Thoracic aorta (tissue), 2 donors: ENCODE data around the gene SCCPDH. TPM values are rescaled to one million over a fixed set of nuclear protein-coding genes. Genes with fewer than 3 reads are reported as not detected.
"Not testable (repeated sequence)": the region's sequence is repeated elsewhere in the genome, so short reads cannot be mapped to it uniquely, and the experiment has no call there.

ENCODE experiments used
- ATAC-seq: fragments of 150-250 bp; one replicate; pipeline ENCODE4 v1.8.0; 2017; ENCODE audit warnings: low read depth; ENCODE audit not compliant: insufficient number of reproducible peaks, low FRiP score
- DNase-seq: peaks from one replicate; pipeline ENCODE4 v3.0.0-alpha.2; 2020; ENCODE audit warnings: low spot score
- H3K27ac ChIP-seq, 2 donors: fragments of 200-600 bp; sonication (generic); 1 replicate in 1 of 2; 2 replicates in 1 of 2; pipeline ENCODE4 v1.5.1; 2016; ENCODE audit warnings: mild to moderate bottlenecking in 2 of 2, moderate library complexity in 2 of 2
- H3K27me3 ChIP-seq: fragments of 200-600 bp; sonication (generic); replicated peaks from 2 replicates; pipeline ENCODE4 v1.6.0; 2016; ENCODE audit warnings: mild to moderate bottlenecking; ENCODE audit not compliant: insufficient read depth
- H3K36me3 ChIP-seq: fragments of 200-600 bp; sonication (generic); one replicate; pipeline ENCODE4 v1.5.1; 2016
- H3K4me1 ChIP-seq, 2 donors: fragments of 200-600 bp; sonication (generic); 1 replicate in 1 of 2; 2 replicates in 1 of 2; pipeline versions ENCODE4 v1.5.1 to v1.6.0; 2016; ENCODE audit warnings: low read depth in 2 of 2, mild to moderate bottlenecking in 1 of 2; ENCODE audit not compliant: control insufficient read depth in 1 of 2
- H3K4me3 ChIP-seq: fragments of 200-600 bp; sonication (generic); 2 replicates; pipeline ENCODE4 v1.5.1; 2016; ENCODE audit warnings: mild to moderate bottlenecking
- H3K9me3 ChIP-seq: fragments of 200-600 bp; sonication (generic); 2 replicates; pipeline ENCODE4 v1.5.1; 2016
- CTCF ChIP-seq: fragments of 200-600 bp; sonication (generic); IDR thresholded peaks from one replicate; pipeline ENCODE4 v1.5.1; 2019; ENCODE audit warnings: antibody characterized with exemption
- total RNA-seq, 2 donors: library from RNA; depleted of rRNA; stranded (reverse); fragments of >200 nt; gene quantifications; one replicate each; pipeline versions ENCODE4 v1.1.0 to v1.2.3, GENCODE V29; 2016

SCCPDH gene
- total RNA-seq, 2 donors from 2014 or later, result 12.8 to 14.4 TPM

GRCh38 chr1:246728311-246728710 lies 4.1 kb downstream of the SCCPDH start:
- Histone ChIP-seq H3K27ac (no peak overlapping the region), H3K27me3 (no peaks in the 10 kb centered on the region), H3K9me3 (no peaks in the 10 kb centered on the region), H3K4me1 (peaks cover 0 to 11% of the 10 kb centered on the region in 2 donors), H3K4me3 (no peak overlapping the region), H3K36me3 (peaks cover 21% of the 10 kb centered on the region)
- no peak for DNase-seq
- ATAC-seq, result no peak
- TF ChIP-seq CTCF, result no peak

GRCh38 chr1:246729040-246729439 lies 4.8 kb downstream of the SCCPDH start:
- not testable (repeated sequence) for DNase-seq, ATAC-seq, H3K27me3 ChIP-seq, H3K9me3 ChIP-seq, H3K4me1 ChIP-seq, H3K27ac ChIP-seq, H3K4me3 ChIP-seq
- H3K36me3 ChIP-seq, result peaks cover 21% of the 10 kb centered on the region

- Histone ChIP-seq H3K9me3 (no peaks in the 10 kb centered on the region), H3K4me3 (no peak overlapping the region), H3K27me3 (no peaks in the 10 kb centered on the region), H3K36me3 (peaks cover 30% of the 10 kb centered on the region), H3K27ac (no peak overlapping the region), H3K4me1 (no peaks in the 10 kb centered on the region)
- ATAC-seq (no peak), DNase-seq (no peak)
- TF ChIP-seq CTCF, result no peak
Measured at GRCh38 chr1:246730839-246731238, 6.6 kb downstream of the SCCPDH start.

- H3K27me3 ChIP-seq, H3K4me1 ChIP-seq, ATAC-seq, H3K9me3 ChIP-seq, DNase-seq, H3K4me3 ChIP-seq, H3K27ac ChIP-seq: not testable (repeated sequence)
- peaks cover 39% of the 10 kb centered on the region for H3K36me3 ChIP-seq
Measured at GRCh38 chr1:246731873-246732272, 7.7 kb downstream of the SCCPDH start.

GRCh38 chr1:246733704-246734103 lies 9.5 kb downstream of the SCCPDH start:
- no peak for DNase-seq
- no peak for ATAC-seq

GRCh38 chr1:246734866-246735265 lies 10.7 kb downstream of the SCCPDH start:
- DNase-seq (no peak), ATAC-seq (no peak)
- Histone ChIP-seq H3K4me1 (no peaks in the 10 kb centered on the region), H3K27ac (no peak overlapping the region), H3K27me3 (no peaks in the 10 kb centered on the region), H3K4me3 (no peak overlapping the region), H3K36me3 (peaks cover 41% of the 10 kb centered on the region), H3K9me3 (no peaks in the 10 kb centered on the region)
- no peak for TF ChIP-seq CTCF

More at GRCh38 chr1:246733704-246734103, 9.5 kb downstream of the SCCPDH start:
- no peak overlapping the region for H3K27ac ChIP-seq
- no peaks in the 10 kb centered on the region for H3K9me3 ChIP-seq
- no peak overlapping the region for H3K4me3 ChIP-seq
- H3K36me3 ChIP-seq, result peaks cover 41% of the 10 kb centered on the region
- no peaks in the 10 kb centered on the region for H3K27me3 ChIP-seq
- no peaks in the 10 kb centered on the region for H3K4me1 ChIP-seq
- no peak for TF ChIP-seq CTCF
